Effector memory CD8-positive, alpha-beta T cell (primary cell): Measurements from ENCODE around the gene UBE2H.
"Not testable (repeated sequence)": the region's sequence is repeated elsewhere in the genome, so short reads cannot be mapped to it uniquely, and the experiment has no call there.

Source experiments
- ATAC-seq: fragments of 150-1000 bp; cut with Tn5 transposase; replicated peaks from 2 replicates; pipeline ENCODE4 v1.10.0; 2021; ENCODE audit warnings: mild to moderate bottlenecking, moderate library complexity
- DNase-seq, 3 experiments: peaks; one replicate each; pipeline ENCODE4 v3.0.0; 2021
- H3K27ac Mint-ChIP-seq, 2 donors: one replicate each; pipeline ENCODE4 v1.8.0; 2022; ENCODE audit warnings: mild to moderate bottlenecking in 2 of 2, mixed read lengths in 2 of 2, moderate library complexity in 2 of 2
- H3K27me3 Mint-ChIP-seq, 2 donors: one replicate each; pipeline ENCODE4 v1.8.0; 2022; ENCODE audit warnings: mixed read lengths in 2 of 2
- H3K36me3 Mint-ChIP-seq: one replicate; pipeline ENCODE4 v1.8.0; 2022; ENCODE audit warnings: mild to moderate bottlenecking, moderate library complexity, mixed read lengths; ENCODE audit not compliant: insufficient read depth
- H3K4me1 Mint-ChIP-seq, 2 donors: one replicate each; pipeline ENCODE4 v1.8.0; 2022; ENCODE audit warnings: low read depth in 2 of 2, mixed read lengths in 2 of 2
- H3K4me3 Mint-ChIP-seq, 2 donors: one replicate each; pipeline ENCODE4 v1.8.0; 2022; ENCODE audit warnings: mild to moderate bottlenecking in 2 of 2, mixed read lengths in 2 of 2, moderate library complexity in 2 of 2
- H3K9me3 Mint-ChIP-seq, 2 donors: one replicate each; pipeline ENCODE4 v1.8.0; 2022; ENCODE audit warnings: mixed read lengths in 2 of 2

UBE2H gene

GRCh38 chr7:129823143-129823542 is 129.6 kb downstream of the UBE2H start:
- H3K4me3 Mint-ChIP-seq, H3K27me3 Mint-ChIP-seq, DNase-seq, ATAC-seq, H3K27ac Mint-ChIP-seq, H3K9me3 Mint-ChIP-seq: not testable (repeated sequence)
- Mint-ChIP-seq H3K4me1 (peaks cover 11 to 12% of the 10 kb centered on the region in 2 donors), H3K36me3 (peaks cover 10% of the 10 kb centered on the region)

GRCh38 chr7:129821476-129821875 is 131.3 kb downstream of the UBE2H start:
- no peak for DNase-seq
- H3K36me3 Mint-ChIP-seq = peaks cover 10% of the 10 kb centered on the region
- H3K27ac Mint-ChIP-seq = no peak overlapping the region
- H3K4me1 Mint-ChIP-seq = peaks cover 11 to 12% of the 10 kb centered on the region in 2 donors
- no peak for ATAC-seq
- no peaks in the 10 kb centered on the region for H3K9me3 Mint-ChIP-seq
- H3K27me3 Mint-ChIP-seq = peaks cover 0 to 8% of the 10 kb centered on the region in 2 donors
- no peak overlapping the region for H3K4me3 Mint-ChIP-seq

- Mint-ChIP-seq H3K36me3 (no peaks in the 10 kb centered on the region), H3K27ac (no peak overlapping the region), H3K9me3 (no peaks in the 10 kb centered on the region), H3K27me3 (peaks cover 5 to 17% of the 10 kb centered on the region in 2 donors), H3K4me3 (no peak overlapping the region), H3K4me1 (no peaks in the 10 kb centered on the region)
- no peak for DNase-seq
- no peak for ATAC-seq
Observed at GRCh38 chr7:129816742-129817141, 136.0 kb downstream of the UBE2H start.

GRCh38 chr7:129807863-129808262 is 144.9 kb downstream of the UBE2H start:
- Mint-ChIP-seq H3K4me1 (no peaks in the 10 kb centered on the region), H3K27me3 (peaks cover 14 to 22% of the 10 kb centered on the region in 2 donors), H3K4me3 (no peak overlapping the region), H3K27ac (no peak overlapping the region), H3K36me3 (peaks cover 4% of the 10 kb centered on the region), H3K9me3 (no peaks in the 10 kb centered on the region)
- no peak for DNase-seq
- ATAC-seq = no peak

GRCh38 chr7:129804890-129805719 is 147.7 kb downstream of the UBE2H start:
- no peak overlapping the region for H3K27ac Mint-ChIP-seq
- H3K4me3 Mint-ChIP-seq = no peak overlapping the region
- DNase-seq = no peak
- peaks cover 8 to 23% of the 10 kb centered on the region in 2 donors for H3K27me3 Mint-ChIP-seq
- H3K9me3 Mint-ChIP-seq = no peaks in the 10 kb centered on the region
- ATAC-seq = no peak
- no peaks in the 10 kb centered on the region for H3K4me1 Mint-ChIP-seq
- H3K36me3 Mint-ChIP-seq = peaks cover 4% of the 10 kb centered on the region

- ATAC-seq (no peak), DNase-seq (no peak)
- Mint-ChIP-seq H3K4me1 (no peaks in the 10 kb centered on the region), H3K36me3 (peaks cover 4% of the 10 kb centered on the region), H3K27ac (no peak overlapping the region), H3K4me3 (no peak overlapping the region), H3K27me3 (peaks cover 8 to 23% of the 10 kb centered on the region in 2 donors), H3K9me3 (no peaks in the 10 kb centered on the region)
Observed at GRCh38 chr7:129804111-129804889, 148.5 kb downstream of the UBE2H start.

GRCh38 chr7:129803546-129804081 is 149.1 kb downstream of the UBE2H start:
- H3K4me3 Mint-ChIP-seq = no peak overlapping the region
- no peaks in the 10 kb centered on the region for H3K4me1 Mint-ChIP-seq
- H3K9me3 Mint-ChIP-seq = no peaks in the 10 kb centered on the region
- H3K36me3 Mint-ChIP-seq = peaks cover 4% of the 10 kb centered on the region
- H3K27me3 Mint-ChIP-seq = peaks cover 8 to 29% of the 10 kb centered on the region in 2 donors
- ATAC-seq = no peak
- no peak overlapping the region for H3K27ac Mint-ChIP-seq
- no peak for DNase-seq

GRCh38 chr7:129801882-129802281 is 150.9 kb downstream of the UBE2H start:
- no peak for DNase-seq
- no peaks in the 10 kb centered on the region for H3K9me3 Mint-ChIP-seq
- H3K4me3 Mint-ChIP-seq = no peak overlapping the region
- no peaks in the 10 kb centered on the region for H3K4me1 Mint-ChIP-seq
- peaks cover 8 to 40% of the 10 kb centered on the region in 2 donors for H3K27me3 Mint-ChIP-seq
- no peak overlapping the region for H3K27ac Mint-ChIP-seq
- no peak for ATAC-seq
- peaks cover 4% of the 10 kb centered on the region for H3K36me3 Mint-ChIP-seq

GRCh38 chr7:129800901-129801300 is 151.9 kb downstream of the UBE2H start:
- no peak for DNase-seq
- no peak for ATAC-seq
- H3K27ac Mint-ChIP-seq = no peak overlapping the region
- H3K4me1 Mint-ChIP-seq = no peaks in the 10 kb centered on the region
- H3K27me3 Mint-ChIP-seq = peaks cover 8 to 40% of the 10 kb centered on the region in 2 donors
- H3K4me3 Mint-ChIP-seq = no peak overlapping the region
- peaks cover 4% of the 10 kb centered on the region for H3K36me3 Mint-ChIP-seq
- H3K9me3 Mint-ChIP-seq = no peaks in the 10 kb centered on the region

- DNase-seq (no peak), ATAC-seq (no peak)
- H3K4me1 Mint-ChIP-seq = no peaks in the 10 kb centered on the region
- H3K27me3 Mint-ChIP-seq = peaks cover 8 to 41% of the 10 kb centered on the region in 2 donors
- peaks cover under 1% of the 10 kb centered on the region for H3K36me3 Mint-ChIP-seq
- H3K27ac Mint-ChIP-seq = no peak overlapping the region
- no peaks in the 10 kb centered on the region for H3K9me3 Mint-ChIP-seq
- H3K4me3 Mint-ChIP-seq = no peak overlapping the region
Observed at GRCh38 chr7:129799350-129799955, 153.3 kb downstream of the UBE2H start.

- ATAC-seq = no peak
- no peak for DNase-seq
- Mint-ChIP-seq H3K27ac (no peak overlapping the region), H3K4me3 (no peak overlapping the region), H3K27me3 (peaks cover 8 to 45% of the 10 kb centered on the region in 2 donors), H3K4me1 (no peaks in the 10 kb centered on the region), H3K36me3 (peaks cover 4% of the 10 kb centered on the region), H3K9me3 (no peaks in the 10 kb centered on the region)
Observed at GRCh38 chr7:129798616-129799349, 154.0 kb downstream of the UBE2H start.

GRCh38 chr7:129797214-129797789 is 155.5 kb downstream of the UBE2H start:
- no peak overlapping the region for H3K4me3 Mint-ChIP-seq
- no peak overlapping the region for H3K27ac Mint-ChIP-seq
- no peaks in the 10 kb centered on the region for H3K9me3 Mint-ChIP-seq
- H3K27me3 Mint-ChIP-seq = peaks cover 0 to 36% of the 10 kb centered on the region in 2 donors
- ATAC-seq (no peak), DNase-seq (no peak)
- no peaks in the 10 kb centered on the region for H3K4me1 Mint-ChIP-seq
- peaks cover 4% of the 10 kb centered on the region for H3K36me3 Mint-ChIP-seq
